Measurements from ENCODE around the gene OR5D18. TPM values are rescaled to one million over a fixed set of nuclear protein-coding genes. Genes with fewer than 3 reads are reported as not detected.
"Not testable (repeated sequence)": the region's sequence is repeated elsewhere in the genome, so short reads cannot be mapped to it uniquely, and the experiment has no call there.

The OR5D18 gene
- total RNA-seq: not detected

DNA sequence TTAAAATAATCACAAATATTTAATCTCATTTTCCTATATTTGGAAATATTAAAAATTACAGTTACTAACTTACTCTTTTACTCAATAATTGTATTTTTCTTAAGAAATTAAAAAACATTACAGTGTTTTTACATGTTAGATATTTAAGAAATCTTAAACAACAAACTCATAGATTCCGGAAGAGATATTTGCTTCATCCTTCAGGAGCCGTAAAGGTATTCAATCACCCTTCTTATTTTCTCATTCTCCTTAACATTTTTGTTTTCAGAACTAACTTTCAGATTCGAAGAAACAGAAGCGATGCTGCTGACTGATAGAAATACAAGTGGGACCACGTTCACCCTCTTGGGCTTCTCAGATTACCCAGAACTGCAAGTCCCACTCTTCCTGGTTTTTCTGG, at the start of gene OR5D18:
OR5D18 (plus strand) TSS at position 301 of the 400 bp plus-strand sequence; CDS start at position 301, 0 bp downstream.
- Mint-ChIP-seq H3K4me3 (no peak within 1 kb of the TSS), H3K27me3 (no peaks in the 10 kb centered on the region), H3K27ac (no peak within 1 kb of the TSS), H3K9me3 (peaks cover 25% of the 10 kb centered on the region), H3K4me1 (no peaks in the 10 kb centered on the region), H3K36me3 (ENCODE audit: low read depth) (no peaks in the 10 kb centered on the region)
- no peak for ATAC-seq (replicated peaks)

DNA sequence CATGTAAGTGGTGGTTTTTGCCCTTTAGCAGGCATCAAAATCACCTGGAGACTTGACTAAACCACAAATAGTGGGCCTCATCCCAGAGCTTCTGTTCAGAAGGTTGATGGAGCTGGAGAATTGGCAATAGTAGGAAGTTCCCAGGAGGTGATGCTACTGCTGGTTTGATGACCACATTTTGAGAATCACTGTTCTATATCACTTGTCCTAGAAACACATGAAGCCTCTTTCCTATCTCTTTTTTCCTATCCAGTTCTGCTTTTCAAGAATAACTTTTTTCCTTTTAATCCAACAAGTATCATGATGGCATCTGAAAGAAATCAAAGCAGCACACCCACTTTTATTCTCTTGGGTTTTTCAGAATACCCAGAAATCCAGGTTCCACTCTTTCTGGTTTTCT, 46.3 kb upstream of the OR5D18 start, which contains the start of gene OR5D13:
OR5D13 (plus strand) TSS at position 301 of the 400 bp plus-strand sequence; CDS start at position 301, 0 bp downstream.
- Mint-ChIP-seq H3K4me3 (no peak within 1 kb of the TSS), H3K4me1 (no peaks in the 10 kb centered on the region), H3K27me3 (no peaks in the 10 kb centered on the region), H3K9me3 (peaks cover 16% of the 10 kb centered on the region), H3K36me3 (ENCODE audit: low read depth) (no peaks in the 10 kb centered on the region), H3K27ac (no peak within 1 kb of the TSS)
- no peak for ATAC-seq (replicated peaks)

DNA sequence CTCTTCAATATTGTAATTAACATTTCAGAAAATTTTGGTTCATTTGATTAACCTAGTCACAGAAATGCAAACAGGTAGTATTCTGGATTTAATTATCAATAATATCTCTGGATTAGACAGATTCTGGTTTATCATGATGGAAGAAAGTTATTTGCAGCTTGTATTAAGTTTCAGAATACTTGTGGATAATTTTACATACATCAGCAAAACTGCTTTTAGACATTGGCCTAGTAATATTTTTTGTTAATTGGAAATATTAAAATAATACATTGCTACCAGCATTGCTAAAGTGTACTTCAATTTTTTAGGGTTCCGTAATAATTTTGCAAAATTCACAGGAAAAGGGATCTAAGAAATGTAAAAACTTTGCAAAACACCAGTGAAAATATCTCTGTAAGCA, 27.8 kb upstream of the OR5D18 start:
- no peaks in the 10 kb centered on the region for H3K27me3 Mint-ChIP-seq
- no peak overlapping the region for H3K4me3 Mint-ChIP-seq
- H3K9me3 Mint-ChIP-seq: peaks cover 21% of the 10 kb centered on the region
- H3K36me3 Mint-ChIP-seq (ENCODE audit: low read depth): no peaks in the 10 kb centered on the region
- no peak overlapping the region for H3K27ac Mint-ChIP-seq
- no peaks in the 10 kb centered on the region for H3K4me1 Mint-ChIP-seq
- ATAC-seq (replicated peaks): no peak

DNA sequence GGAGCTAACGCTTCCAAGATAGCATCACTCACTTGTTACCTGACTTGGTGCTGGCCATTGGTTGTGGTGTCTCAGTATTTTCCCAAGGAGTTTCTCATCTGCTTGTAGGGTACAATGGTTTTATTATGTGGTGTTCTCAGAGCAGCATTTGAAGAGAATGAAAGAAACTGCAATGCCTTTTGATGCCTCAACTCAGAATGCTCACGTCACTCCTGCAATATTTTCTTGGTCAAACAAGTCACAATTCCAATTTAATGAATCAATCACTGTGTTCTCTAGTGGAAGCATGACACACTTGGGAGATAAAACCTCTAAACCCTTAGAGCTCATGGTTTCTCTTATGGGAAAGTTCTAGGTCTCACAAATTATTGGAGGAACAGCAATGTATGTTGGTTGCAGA, 26.1 kb upstream of the OR5D18 start:
- ATAC-seq (replicated peaks): no peak
- Mint-ChIP-seq H3K4me1 (no peaks in the 10 kb centered on the region), H3K4me3 (no peak overlapping the region), H3K36me3 (ENCODE audit: low read depth) (no peaks in the 10 kb centered on the region), H3K27me3 (no peaks in the 10 kb centered on the region), H3K27ac (no peak overlapping the region), H3K9me3 (peaks cover 14% of the 10 kb centered on the region)

DNA sequence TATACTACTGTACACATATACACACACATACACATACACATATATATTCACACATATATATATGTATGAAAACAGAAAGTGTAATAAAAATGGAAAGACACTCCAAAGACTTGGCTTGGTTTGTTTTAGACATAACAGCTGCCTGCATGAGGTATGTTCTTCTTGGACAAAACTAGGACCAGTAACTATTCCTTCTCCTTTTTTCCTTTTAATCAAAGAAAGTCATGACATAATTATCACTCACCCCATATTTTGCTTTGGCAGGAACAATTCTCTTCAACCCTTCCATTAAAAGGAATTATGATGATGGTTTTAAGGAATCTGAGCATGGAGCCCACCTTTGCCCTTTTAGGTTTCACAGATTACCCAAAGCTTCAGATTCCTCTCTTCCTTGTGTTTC, 24.2 kb upstream of the OR5D18 start, which contains the start of gene OR5D14:
OR5D14 (plus strand) TSS at position 301 of the 400 bp plus-strand sequence; CDS start at position 301, 0 bp downstream.
- no peak for ATAC-seq (replicated peaks)
- H3K36me3 Mint-ChIP-seq (ENCODE audit: low read depth): no peaks in the 10 kb centered on the region
- peaks cover 28% of the 10 kb centered on the region for H3K9me3 Mint-ChIP-seq
- H3K27ac Mint-ChIP-seq: no peak within 1 kb of the TSS
- no peaks in the 10 kb centered on the region for H3K27me3 Mint-ChIP-seq
- H3K4me1 Mint-ChIP-seq: no peaks in the 10 kb centered on the region
- no peak within 1 kb of the TSS for H3K4me3 Mint-ChIP-seq

DNA sequence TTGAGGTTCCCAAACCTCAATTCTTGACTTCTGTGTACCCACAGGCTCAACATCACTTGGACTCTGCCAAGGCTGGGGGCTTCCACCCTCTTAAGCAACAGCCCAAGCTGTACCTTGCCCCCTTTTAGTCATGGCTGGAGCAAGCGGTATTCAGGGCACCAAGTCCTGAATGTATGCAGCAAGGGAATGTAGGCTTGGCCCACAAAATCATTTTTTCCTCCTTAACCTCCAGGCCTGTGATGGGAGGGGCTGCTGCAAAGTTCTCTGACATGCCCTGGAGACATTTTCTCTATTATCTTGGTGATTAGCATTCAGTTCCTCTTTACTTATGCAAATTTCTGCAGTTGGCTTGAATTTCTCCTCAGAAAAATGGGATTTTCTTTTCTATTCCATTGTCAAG, 13.2 kb upstream of the OR5D18 start:
- Mint-ChIP-seq H3K36me3 (ENCODE audit: low read depth) (no peaks in the 10 kb centered on the region), H3K4me3 (no peak overlapping the region), H3K4me1 (no peaks in the 10 kb centered on the region), H3K9me3 (peaks cover 28% of the 10 kb centered on the region), H3K27me3 (no peaks in the 10 kb centered on the region), H3K27ac (no peak overlapping the region)
- ATAC-seq (replicated peaks): no peak

DNA sequence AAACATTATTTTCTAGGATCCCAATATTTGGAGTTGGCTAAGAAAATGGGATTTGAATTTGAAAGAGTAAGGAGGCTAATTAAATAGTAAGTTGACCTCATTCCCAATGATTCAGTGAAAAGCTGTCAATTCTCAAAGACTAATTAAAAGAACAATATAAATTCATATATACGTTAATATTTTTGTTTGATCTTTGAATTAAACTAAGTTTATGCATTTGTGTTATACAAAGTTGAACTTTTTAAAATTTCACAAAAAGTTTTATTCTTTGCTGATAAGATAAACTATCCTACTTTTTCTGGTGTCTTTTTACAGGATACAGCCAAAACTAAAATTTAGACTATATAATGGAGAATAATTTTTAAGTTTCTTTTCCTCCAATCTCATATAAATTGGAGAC, 8.4 kb upstream of the OR5D18 start, which contains the start of gene OR5L1:
OR5L1 (plus strand) TSS at position 301 of the 400 bp plus-strand sequence. CDS start 100 bp downstream, outside the sequence.
- Mint-ChIP-seq H3K27me3 (no peaks in the 10 kb centered on the region), H3K36me3 (ENCODE audit: low read depth) (no peaks in the 10 kb centered on the region), H3K4me3 (no peak within 1 kb of the TSS), H3K4me1 (no peaks in the 10 kb centered on the region), H3K27ac (no peak within 1 kb of the TSS), H3K9me3 (peaks cover 26% of the 10 kb centered on the region)
- no peak for ATAC-seq (replicated peaks)

DNA sequence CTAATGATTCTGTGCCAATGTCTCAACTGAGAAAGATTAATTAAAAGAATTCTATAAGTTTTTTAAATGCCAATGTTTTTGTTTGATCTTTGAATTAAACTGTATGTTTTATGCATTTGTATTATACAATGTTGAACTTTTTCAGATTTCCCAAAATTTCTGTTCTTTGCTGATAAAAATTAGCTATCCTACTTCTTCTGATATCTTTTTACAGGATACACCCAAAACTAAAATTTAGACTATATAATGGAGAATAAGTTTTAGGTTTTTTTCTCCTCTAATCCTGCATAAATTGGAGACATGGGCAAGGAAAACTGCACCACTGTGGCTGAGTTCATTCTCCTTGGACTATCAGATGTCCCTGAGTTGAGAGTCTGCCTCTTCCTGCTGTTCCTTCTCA, 7.5 kb downstream of the OR5D18 start, which contains the start of gene OR5L2:
OR5L2 (plus strand) TSS at position 301 of the 400 bp plus-strand sequence; CDS start at position 301, 0 bp downstream.
- Mint-ChIP-seq H3K36me3 (ENCODE audit: low read depth) (no peaks in the 10 kb centered on the region), H3K4me1 (no peaks in the 10 kb centered on the region), H3K9me3 (peaks cover 5% of the 10 kb centered on the region), H3K27me3 (no peaks in the 10 kb centered on the region), H3K27ac (no peak within 1 kb of the TSS), H3K4me3 (no peak within 1 kb of the TSS)
- ATAC-seq (replicated peaks): no peak

DNA sequence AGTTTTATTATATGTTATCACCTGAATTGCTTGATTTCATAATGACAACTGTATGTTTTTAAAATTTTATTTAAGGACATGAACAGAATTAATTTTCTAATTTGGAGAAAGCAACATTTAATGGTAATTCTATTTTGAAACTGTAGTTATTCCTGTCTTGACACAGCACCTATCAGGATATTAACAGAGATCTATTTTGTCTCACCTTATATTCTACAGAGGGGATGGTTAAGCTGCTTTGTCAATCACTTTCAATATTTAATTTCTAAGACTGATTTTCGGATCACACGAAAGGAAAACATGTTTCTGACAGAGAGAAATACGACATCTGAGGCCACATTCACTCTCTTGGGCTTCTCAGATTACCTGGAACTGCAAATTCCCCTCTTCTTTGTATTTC, 19.0 kb downstream of the OR5D18 start, which contains the start of gene OR5D16:
OR5D16 (plus strand) TSS at position 301 of the 400 bp plus-strand sequence; CDS start at position 301, 0 bp downstream.
- no peaks in the 10 kb centered on the region for H3K36me3 Mint-ChIP-seq (ENCODE audit: low read depth)
- H3K27ac Mint-ChIP-seq: no peak within 1 kb of the TSS
- H3K9me3 Mint-ChIP-seq: peaks cover 6% of the 10 kb centered on the region
- no peaks in the 10 kb centered on the region for H3K27me3 Mint-ChIP-seq
- ATAC-seq (replicated peaks): no peak
- H3K4me3 Mint-ChIP-seq: no peak within 1 kb of the TSS
- H3K4me1 Mint-ChIP-seq: no peaks in the 10 kb centered on the region

DNA sequence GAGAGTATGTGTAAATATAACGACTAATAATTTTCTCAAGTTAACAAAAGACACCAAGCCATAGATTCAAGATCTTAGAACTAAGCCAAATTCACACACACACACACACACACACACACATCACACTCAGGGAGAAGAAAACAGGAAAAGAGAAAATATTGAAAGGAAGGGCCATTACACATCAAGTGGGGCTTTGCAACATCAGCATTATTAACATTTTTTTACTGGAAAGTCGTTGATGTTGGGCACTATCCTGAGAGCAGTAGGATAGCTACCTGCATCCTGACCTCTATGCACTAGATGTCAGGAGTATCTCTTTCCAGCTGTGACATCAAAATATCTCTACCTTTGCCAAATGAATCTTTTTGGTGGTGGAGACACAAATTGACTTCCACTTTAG, 28.0 kb downstream of the OR5D18 start:
- peaks cover 8% of the 10 kb centered on the region for H3K9me3 Mint-ChIP-seq
- no peak overlapping the region for H3K27ac Mint-ChIP-seq
- H3K27me3 Mint-ChIP-seq: no peaks in the 10 kb centered on the region
- H3K4me1 Mint-ChIP-seq: no peaks in the 10 kb centered on the region
- no peak overlapping the region for H3K4me3 Mint-ChIP-seq
- H3K36me3 Mint-ChIP-seq (ENCODE audit: low read depth): no peaks in the 10 kb centered on the region
- no peak for ATAC-seq (replicated peaks)

DNA sequence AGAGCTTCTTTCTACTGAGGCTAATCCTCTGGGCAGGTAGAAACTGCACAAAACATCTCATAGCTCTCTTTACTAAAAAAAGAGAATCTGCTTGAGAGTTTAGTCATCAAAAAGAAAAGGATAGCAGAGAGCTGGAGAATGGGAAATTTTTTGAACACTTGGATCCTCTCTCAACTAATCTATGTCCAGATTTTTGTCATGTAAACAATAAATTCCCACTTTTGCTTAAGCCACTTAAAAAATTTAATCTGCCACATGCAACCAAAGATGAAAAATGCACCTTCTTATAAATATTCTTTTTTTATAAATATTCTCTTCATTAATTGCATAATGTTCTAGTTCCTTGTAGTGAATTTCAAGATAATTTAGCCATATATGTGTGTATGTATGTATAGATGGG, 29.6 kb downstream of the OR5D18 start:
- Mint-ChIP-seq H3K27ac (no peak overlapping the region), H3K4me1 (no peaks in the 10 kb centered on the region), H3K36me3 (ENCODE audit: low read depth) (no peaks in the 10 kb centered on the region), H3K4me3 (no peak overlapping the region), H3K27me3 (no peaks in the 10 kb centered on the region), H3K9me3 (peaks cover 17% of the 10 kb centered on the region)
- ATAC-seq (replicated peaks): no peak

DNA sequence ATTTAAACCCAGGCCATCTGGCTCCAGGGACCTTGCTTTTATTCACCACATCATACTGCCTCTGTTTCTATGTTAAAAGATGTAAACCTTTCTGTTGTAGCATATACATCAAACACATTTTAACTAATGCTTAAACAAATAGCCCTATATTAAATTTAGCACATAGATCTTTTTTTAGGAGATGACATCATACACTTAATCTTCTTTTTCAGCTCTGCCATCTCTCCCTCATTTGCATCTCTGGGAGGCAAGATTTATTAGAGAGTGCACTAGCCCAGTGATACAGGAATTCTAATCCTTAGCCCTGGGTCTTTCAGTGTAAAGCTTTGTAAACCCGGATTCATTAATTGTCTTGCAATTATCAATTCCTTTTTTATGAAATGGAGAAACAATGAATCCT, 32.7 kb downstream of the OR5D18 start:
- Mint-ChIP-seq H3K4me3 (no peak overlapping the region), H3K27me3 (no peaks in the 10 kb centered on the region), H3K9me3 (peaks cover 21% of the 10 kb centered on the region), H3K27ac (no peak overlapping the region), H3K4me1 (no peaks in the 10 kb centered on the region), H3K36me3 (ENCODE audit: low read depth) (no peaks in the 10 kb centered on the region)
- no peak for ATAC-seq (replicated peaks)

DNA sequence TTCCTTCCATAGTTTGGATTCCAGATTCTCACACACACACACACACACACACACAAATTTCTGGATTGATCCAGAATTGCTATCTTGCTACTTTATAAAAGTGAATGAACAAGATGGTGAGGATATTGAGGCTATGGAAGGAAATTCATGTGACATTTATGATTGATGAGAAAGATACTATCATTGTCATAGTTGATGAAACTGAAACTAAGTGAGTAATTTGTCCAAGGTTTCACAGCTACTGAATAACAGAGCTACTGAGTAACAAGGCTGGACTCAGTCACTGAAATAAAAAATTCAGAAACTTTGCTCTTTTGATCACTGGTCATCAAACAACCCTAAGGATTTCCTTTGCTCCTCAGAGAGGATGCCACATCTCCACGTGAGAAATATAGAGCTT, 35.3 kb downstream of the OR5D18 start:
- Mint-ChIP-seq H3K27me3 (no peaks in the 10 kb centered on the region), H3K36me3 (ENCODE audit: low read depth) (no peaks in the 10 kb centered on the region), H3K4me1 (no peaks in the 10 kb centered on the region), H3K9me3 (peaks cover 26% of the 10 kb centered on the region), H3K4me3 (no peak overlapping the region), H3K27ac (no peak overlapping the region)
- ATAC-seq (replicated peaks): no peak

DNA sequence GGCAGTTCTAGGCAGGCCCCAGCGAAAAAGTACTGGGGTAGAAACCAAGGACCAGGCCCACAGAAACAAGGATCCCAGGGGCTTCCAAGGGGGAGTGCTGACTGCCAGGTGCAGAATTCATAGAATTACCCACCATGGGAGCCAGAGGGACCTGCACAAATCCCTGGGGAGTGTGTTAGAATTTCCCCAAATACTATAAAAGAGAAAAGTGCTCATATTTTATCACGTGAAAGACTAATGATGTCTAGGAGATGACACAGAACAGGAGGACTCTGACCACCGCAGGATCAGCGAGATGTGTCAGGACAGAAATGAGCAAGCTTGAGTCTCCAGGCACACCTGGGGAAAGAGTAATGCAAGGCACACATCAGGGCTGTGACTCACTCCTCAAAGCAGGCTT, 47.9 kb downstream of the OR5D18 start:
- H3K27me3 Mint-ChIP-seq; H3K27ac Mint-ChIP-seq; ATAC-seq (replicated peaks); H3K36me3 Mint-ChIP-seq (ENCODE audit: low read depth); H3K4me1 Mint-ChIP-seq; H3K4me3 Mint-ChIP-seq: not testable (repeated sequence)
- peaks cover 14% of the 10 kb centered on the region for H3K9me3 Mint-ChIP-seq
